K562 treated with DMSO at 1 percent for 24 hours (cell line): ENCODE measurements around the gene OR5H14. TPM values are rescaled to one million over a fixed set of nuclear protein-coding genes. Genes with fewer than 3 reads are reported as not detected.

Experiments
- total RNA-seq: library from RNA; unstranded; fragments of 300-600 nt; gene quantifications from 2 replicates; pipeline ENCODE4 v1.2.3, GENCODE V29; 2022; ENCODE audit warnings: low read depth; ENCODE audit not compliant: insufficient read depth

OR5H14 gene
- not detected in 2 replicates for total RNA-seq

DNA sequence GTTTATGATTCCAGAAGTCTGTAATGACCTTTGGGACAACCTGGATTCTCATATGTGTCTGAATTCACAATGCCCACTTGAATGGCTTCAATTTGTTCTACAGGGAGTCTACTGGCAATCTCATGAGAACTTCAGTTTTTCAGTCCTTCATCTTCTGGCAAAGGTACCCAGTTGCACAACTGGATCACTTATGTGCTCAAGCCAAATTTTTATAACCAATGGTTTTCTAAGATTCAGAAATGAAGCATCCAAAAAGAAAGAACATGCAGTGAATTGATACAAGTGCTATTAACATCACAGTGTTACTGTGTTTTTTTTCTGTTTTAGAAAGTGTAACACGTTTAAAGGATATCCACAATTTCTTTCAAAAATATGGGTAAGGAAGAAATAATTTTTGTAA, at the start of gene OR5H14:
Gene OR5H14, plus strand, starts transcription at position 301 of the 400 bp plus-strand sequence. CDS start 1,907 bp downstream, outside the sequence.

DNA sequence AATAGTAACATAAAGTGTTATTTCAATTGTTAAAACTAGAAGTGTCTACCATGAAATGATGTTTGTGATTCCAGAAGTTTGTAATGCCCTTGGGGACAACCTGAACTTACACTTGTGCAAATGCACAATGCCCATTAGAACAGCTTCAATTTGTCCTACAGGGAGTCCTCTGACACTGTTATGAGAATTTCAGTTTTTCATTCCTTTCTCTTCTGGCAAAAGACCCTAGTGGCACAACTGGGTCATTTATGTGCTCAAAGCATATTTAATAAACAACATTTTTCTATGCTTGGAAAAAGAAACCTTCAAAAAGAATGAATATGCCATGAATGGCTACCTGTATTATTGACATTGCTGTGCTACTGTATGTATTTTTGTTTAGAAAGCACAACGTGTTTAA, 16.9 kb upstream of the OR5H14 start, which contains the start of gene OR5H1:
Gene OR5H1, plus strand, starts transcription at position 301 of the 400 bp plus-strand sequence. CDS start 1,977 bp downstream, outside the sequence.

DNA sequence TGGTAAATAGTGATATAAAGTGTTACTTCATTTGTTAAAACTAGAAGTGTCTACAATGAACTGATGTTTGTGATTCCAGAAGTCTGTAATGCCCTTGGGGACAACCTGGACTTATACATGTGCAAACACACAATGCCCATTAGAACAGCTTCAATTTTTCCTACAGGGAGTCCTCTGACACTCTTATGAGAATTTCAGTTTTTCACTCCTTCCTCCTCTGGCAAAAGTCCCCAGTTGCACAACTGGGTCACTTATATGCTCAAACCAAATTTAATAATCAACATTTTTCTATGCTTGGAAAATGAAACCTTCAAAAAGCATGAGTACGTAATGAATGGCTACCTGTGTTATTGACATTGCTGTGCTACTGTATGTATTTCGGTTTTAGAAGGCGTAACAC, 19.1 kb downstream of the OR5H14 start, which contains the start of gene OR5H15:
Gene OR5H15, plus strand, starts transcription at position 301 of the 400 bp plus-strand sequence. CDS start 2,004 bp downstream, outside the sequence.

Other genes starting within 250 kb of the OR5H14 start
- 7.2 and 10.7 TPM in 2 replicates for gene RIOX2, start 175.0 kb upstream of the OR5H14 start, total RNA-seq
- gene GABRR3, start 112.2 kb upstream of the OR5H14 start, total RNA-seq: not detected in 2 replicates
- not detected in 2 replicates for gene OR5AC2, start 60.3 kb upstream of the OR5H14 start, total RNA-seq
- not detected in 2 replicates for gene OR5H1, start 16.8 kb upstream of the OR5H14 start, total RNA-seq
- gene OR5H15, start 19.2 kb downstream of the OR5H14 start, total RNA-seq: not detected in 2 replicates
- not detected in 2 replicates for gene OR5H6, start 116.8 kb downstream of the OR5H14 start, total RNA-seq
- gene OR5H2, start 135.0 kb downstream of the OR5H14 start, total RNA-seq: not detected in 2 replicates
- gene OR5K4, start 206.4 kb downstream of the OR5H14 start, total RNA-seq: not detected in 2 replicates
- not detected in 2 replicates for gene OR5K3, start 243.2 kb downstream of the OR5H14 start, total RNA-seq